ENCODE measurements around the gene AVL9. TPM values are rescaled to one million over a fixed set of nuclear protein-coding genes. Genes with fewer than 3 reads are reported as not detected.

AVL9 gene
- total and polyA plus RNA-seq, 9 of the 15 experiments (the other 6 are each of a cell fraction or from before 2014, with no cell fraction given), result 6.4 to 66.2 (median 30.1) TPM

- TF ChIP-seq HDAC1 (IDR thresholded peaks at IDR 0.05), result peak in 1 of 2 experiments; percentile 62; a peak in 2 of 4 replicates
- no peak for TF ChIP-seq RCOR1 (IDR thresholded peaks at IDR 0.05; ENCODE audit: borderline replicate concordance in 1 of 2, low read depth in 2 of 2, low read length in 2 of 2)
- no peak for TF ChIP-seq ZSCAN29 (IDR thresholded peaks at IDR 0.05)
- no peak for TF ChIP-seq CREB1 (IDR thresholded peaks at IDR 0.05)
- no peak for TF ChIP-seq CREB1 (CRISPR knock-in tag; IDR thresholded peaks at IDR 0.05)
- no peak for TF ChIP-seq U2AF1 (optimal IDR thresholded peaks at IDR 0.05; ENCODE audit: low read depth, low read length)
- TF ChIP-seq NRF1 (conservative IDR thresholded peaks at IDR 0.05 in 1 of 2, IDR thresholded peaks at IDR 0.05 in 1 of 2), result peak in 1 of 2 experiments; percentile 42; a peak in 2 of 4 replicates
- no peak for TF ChIP-seq SOX6 (IDR thresholded peaks at IDR 0.05)
- TF ChIP-seq, protein P1, sequence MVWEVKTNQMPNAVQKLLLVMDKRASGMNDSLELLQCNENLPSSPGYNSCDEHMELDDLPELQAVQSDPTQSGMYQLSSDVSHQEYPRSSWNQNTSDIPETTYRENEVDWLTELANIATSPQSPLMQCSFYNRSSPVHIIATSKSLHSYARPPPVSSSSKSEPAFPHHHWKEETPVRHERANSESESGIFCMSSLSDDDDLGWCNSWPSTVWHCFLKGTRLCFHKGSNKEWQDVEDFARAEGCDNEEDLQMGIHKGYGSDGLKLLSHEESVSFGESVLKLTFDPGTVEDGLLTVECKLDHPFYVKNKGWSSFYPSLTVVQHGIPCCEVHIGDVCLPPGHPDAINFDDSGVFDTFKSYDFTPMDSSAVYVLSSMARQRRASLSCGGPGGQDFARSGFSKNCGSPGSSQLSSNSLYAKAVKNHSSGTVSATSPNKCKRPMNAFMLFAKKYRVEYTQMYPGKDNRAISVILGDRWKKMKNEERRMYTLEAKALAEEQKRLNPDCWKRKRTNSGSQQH (CRISPR knock-in tag; IDR thresholded peaks at IDR 0.05), result no peak
- TF ChIP-seq U2AF2 (optimal IDR thresholded peaks at IDR 0.05; ENCODE audit: low read depth, low read length), result no peak
- no peak for TF ChIP-seq GATA2 (CRISPR knock-in tag; IDR thresholded peaks at IDR 0.05)
- peak; percentile 29; the same call in 1 of the 2 replicates for TF ChIP-seq BACH1 (tag; IDR thresholded peaks at IDR 0.05)
- peak; percentile 29; the same call in 1 of the 2 replicates for TF ChIP-seq TEAD4 (IDR thresholded peaks at IDR 0.05; ENCODE audit: low read length)
- TF ChIP-seq TEAD4 (CRISPR knock-in tag; IDR thresholded peaks at IDR 0.05; ENCODE audit: borderline replicate concordance), result no peak
- no peak for TF ChIP-seq TGIF2 (CRISPR knock-in tag; IDR thresholded peaks at IDR 0.05)
- no peak for TF ChIP-seq POLR3A (IDR thresholded peaks at IDR 0.05; ENCODE audit: borderline replicate concordance, extremely low read depth, insufficient read depth, insufficient read length)
- TF ChIP-seq, protein P2, sequence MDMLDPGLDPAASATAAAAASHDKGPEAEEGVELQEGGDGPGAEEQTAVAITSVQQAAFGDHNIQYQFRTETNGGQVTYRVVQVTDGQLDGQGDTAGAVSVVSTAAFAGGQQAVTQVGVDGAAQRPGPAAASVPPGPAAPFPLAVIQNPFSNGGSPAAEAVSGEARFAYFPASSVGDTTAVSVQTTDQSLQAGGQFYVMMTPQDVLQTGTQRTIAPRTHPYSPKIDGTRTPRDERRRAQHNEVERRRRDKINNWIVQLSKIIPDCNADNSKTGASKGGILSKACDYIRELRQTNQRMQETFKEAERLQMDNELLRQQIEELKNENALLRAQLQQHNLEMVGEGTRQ (CRISPR knock-in tag; IDR thresholded peaks at IDR 0.05), result no peak
- TF ChIP-seq FOXA3 (CRISPR knock-in tag; conservative IDR thresholded peaks at IDR 0.05 in 1 of 2, IDR thresholded peaks at IDR 0.05 in 1 of 2), result no peak
- TF ChIP-seq ZSCAN32 (CRISPR knock-in tag; IDR thresholded peaks at IDR 0.05), result no peak
- TF ChIP-seq ZNF184 (CRISPR knock-in tag; IDR thresholded peaks at IDR 0.05), result no peak
- no peak for TF ChIP-seq NR2F6 (CRISPR knock-in tag; IDR thresholded peaks at IDR 0.05)
- TF ChIP-seq, protein P3, sequence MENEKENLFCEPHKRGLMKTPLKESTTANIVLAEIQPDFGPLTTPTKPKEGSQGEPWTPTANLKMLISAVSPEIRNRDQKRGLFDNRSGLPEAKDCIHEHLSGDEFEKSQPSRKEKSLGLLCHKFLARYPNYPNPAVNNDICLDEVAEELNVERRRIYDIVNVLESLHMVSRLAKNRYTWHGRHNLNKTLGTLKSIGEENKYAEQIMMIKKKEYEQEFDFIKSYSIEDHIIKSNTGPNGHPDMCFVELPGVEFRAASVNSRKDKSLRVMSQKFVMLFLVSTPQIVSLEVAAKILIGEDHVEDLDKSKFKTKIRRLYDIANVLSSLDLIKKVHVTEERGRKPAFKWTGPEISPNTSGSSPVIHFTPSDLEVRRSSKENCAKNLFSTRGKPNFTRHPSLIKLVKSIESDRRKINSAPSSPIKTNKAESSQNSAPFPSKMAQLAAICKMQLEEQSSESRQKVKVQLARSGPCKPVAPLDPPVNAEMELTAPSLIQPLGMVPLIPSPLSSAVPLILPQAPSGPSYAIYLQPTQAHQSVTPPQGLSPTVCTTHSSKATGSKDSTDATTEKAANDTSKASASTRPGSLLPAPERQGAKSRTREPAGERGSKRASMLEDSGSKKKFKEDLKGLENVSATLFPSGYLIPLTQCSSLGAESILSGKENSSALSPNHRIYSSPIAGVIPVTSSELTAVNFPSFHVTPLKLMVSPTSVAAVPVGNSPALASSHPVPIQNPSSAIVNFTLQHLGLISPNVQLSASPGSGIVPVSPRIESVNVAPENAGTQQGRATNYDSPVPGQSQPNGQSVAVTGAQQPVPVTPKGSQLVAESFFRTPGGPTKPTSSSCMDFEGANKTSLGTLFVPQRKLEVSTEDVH (IDR thresholded peaks at IDR 0.05; ENCODE audit: low read depth, partially characterized antibody), result no peak
- TF ChIP-seq MTA1 (IDR thresholded peaks at IDR 0.05; ENCODE audit: borderline replicate concordance), result no peak
- no peak for TF ChIP-seq ZNF133 (CRISPR knock-in tag; IDR thresholded peaks at IDR 0.05)
- TF ChIP-seq, protein P4, sequence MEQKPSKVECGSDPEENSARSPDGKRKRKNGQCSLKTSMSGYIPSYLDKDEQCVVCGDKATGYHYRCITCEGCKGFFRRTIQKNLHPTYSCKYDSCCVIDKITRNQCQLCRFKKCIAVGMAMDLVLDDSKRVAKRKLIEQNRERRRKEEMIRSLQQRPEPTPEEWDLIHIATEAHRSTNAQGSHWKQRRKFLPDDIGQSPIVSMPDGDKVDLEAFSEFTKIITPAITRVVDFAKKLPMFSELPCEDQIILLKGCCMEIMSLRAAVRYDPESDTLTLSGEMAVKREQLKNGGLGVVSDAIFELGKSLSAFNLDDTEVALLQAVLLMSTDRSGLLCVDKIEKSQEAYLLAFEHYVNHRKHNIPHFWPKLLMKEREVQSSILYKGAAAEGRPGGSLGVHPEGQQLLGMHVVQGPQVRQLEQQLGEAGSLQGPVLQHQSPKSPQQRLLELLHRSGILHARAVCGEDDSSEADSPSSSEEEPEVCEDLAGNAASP (IDR thresholded peaks at IDR 0.05), result no peak
- TF ChIP-seq MAFF (IDR thresholded peaks at IDR 0.05; ENCODE audit: low read length), result no peak; the same call in 1 of the 2 replicates
These were observed 121.3 kb downstream of the AVL9 start (continued) for GRCh38 chr7:32616625-32617024.

All from K562 (cell line).